Testis (tissue), 2 donors: ENCODE data around the gene SF3B5.

Experiments used
- POLR2A ChIP-seq: fragments of 450-650 bp; IDR thresholded peaks from one replicate; pipeline ENCODE4 v1.6.1; 2017; ENCODE audit warnings: antibody characterized with exemption, mild to moderate bottlenecking, moderate library complexity
- TF ChIP-seq, protein P1 (sequence below), 3 experiments: fragments of 450-650 bp in 2 of 3; fragments of 200-600 bp in 1 of 3; sonication (generic) in 1 of 3; IDR thresholded peaks; one replicate each; pipeline ENCODE4 v1.5.1; 2016 to 2019; ENCODE audit warnings: antibody characterized with exemption in 3 of 3, mild to moderate bottlenecking in 2 of 3, moderate library complexity in 1 of 3

DNA sequence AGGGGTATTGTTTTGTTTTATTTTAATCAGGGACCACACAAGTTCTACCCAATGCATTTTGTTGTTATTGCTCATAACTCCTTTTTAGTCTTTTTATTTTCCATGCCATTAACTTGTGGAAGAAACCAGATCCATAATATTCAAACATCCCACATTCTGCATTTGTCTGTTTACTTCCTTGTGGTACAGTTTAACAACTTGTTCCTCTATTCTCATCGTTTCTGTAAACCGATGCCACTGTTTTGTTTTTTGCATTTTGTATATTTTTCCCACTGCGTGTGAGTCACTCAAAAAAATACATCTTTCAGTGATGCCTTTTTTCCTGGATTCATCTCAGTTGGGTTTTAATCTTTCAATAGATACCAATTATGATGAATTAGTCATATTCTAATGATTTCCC is 22.3 kb downstream of the SF3B5 start:
- TF ChIP-seq, protein P1, sequence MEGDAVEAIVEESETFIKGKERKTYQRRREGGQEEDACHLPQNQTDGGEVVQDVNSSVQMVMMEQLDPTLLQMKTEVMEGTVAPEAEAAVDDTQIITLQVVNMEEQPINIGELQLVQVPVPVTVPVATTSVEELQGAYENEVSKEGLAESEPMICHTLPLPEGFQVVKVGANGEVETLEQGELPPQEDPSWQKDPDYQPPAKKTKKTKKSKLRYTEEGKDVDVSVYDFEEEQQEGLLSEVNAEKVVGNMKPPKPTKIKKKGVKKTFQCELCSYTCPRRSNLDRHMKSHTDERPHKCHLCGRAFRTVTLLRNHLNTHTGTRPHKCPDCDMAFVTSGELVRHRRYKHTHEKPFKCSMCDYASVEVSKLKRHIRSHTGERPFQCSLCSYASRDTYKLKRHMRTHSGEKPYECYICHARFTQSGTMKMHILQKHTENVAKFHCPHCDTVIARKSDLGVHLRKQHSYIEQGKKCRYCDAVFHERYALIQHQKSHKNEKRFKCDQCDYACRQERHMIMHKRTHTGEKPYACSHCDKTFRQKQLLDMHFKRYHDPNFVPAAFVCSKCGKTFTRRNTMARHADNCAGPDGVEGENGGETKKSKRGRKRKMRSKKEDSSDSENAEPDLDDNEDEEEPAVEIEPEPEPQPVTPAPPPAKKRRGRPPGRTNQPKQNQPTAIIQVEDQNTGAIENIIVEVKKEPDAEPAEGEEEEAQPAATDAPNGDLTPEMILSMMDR (IDR thresholded peaks at IDR 0.05): no peak
- no peak for TF ChIP-seq POLR2A
